Upper lobe of left lung (tissue), 4 donors: ENCODE results near the gene PLEKHG4B.

Source experiments
- CTCF ChIP-seq, 6 experiments: fragments of 450-650 bp in 4 of 6; fragments of 200-600 bp in 2 of 6; sonication (generic) in 2 of 6; IDR thresholded peaks; one replicate each; pipeline ENCODE4 v1.5.1; 2016 to 2019; ENCODE audit warnings: antibody characterized with exemption in 6 of 6
- EP300 ChIP-seq, 4 donors: sonication (generic); formaldehyde crosslinking; IDR thresholded peaks; one replicate each; pipeline ENCODE4 v1.5.1; 2017; ENCODE audit warnings: antibody characterized with exemption in 4 of 4, control low read depth in 2 of 4
- POLR2AphosphoS5 ChIP-seq, 2 donors: sonication (generic); formaldehyde crosslinking; IDR thresholded peaks; one replicate each; pipeline ENCODE4 v1.5.1; 2017; ENCODE audit warnings: antibody characterized with exemption in 2 of 2

- no peak for TF ChIP-seq EP300 (IDR thresholded peaks at IDR 0.05)
- TF ChIP-seq CTCF (IDR thresholded peaks at IDR 0.05), result no peak
- no peak for TF ChIP-seq POLR2AphosphoS5 (IDR thresholded peaks at IDR 0.05)
Observed at GRCh38 chr5:157801-158200, 65.8 kb downstream of the PLEKHG4B start.
